NT2/D1 (cell line): ENCODE results near the gene PDK2.

ENCODE experiments used
- SUZ12 ChIP-seq: IDR thresholded peaks from 2 replicates; pipeline ENCODE4 v1.6.1; 2011; ENCODE audit not compliant: insufficient read length, insufficient read depth; ENCODE audit errors: extremely low read depth
- ZNF274 ChIP-seq: IDR thresholded peaks from 2 replicates; pipeline ENCODE4 v1.6.1; 2011; ENCODE audit warnings: mild to moderate bottlenecking, low read depth, low read length

DNA sequence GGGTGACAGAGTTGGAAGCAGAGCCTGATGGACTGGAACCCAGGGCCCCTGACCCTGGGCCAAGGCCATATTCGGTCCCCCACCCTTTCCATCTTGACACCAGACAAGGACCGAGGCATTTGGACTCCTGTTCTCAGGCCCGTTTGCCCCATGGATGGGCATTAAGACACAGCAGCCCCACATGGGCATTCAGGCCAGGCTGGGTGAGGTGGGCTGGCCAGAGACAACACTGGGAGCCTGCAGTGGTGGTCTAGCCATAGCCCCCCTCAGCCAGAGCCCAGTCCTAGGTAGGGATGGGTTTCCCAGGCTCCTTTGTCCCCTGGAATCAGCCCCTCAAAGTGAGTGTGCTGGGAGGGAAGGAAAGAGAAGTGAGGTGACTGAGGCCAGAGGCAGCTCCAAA, 1.6 kb downstream of the PDK2 start:
- TF ChIP-seq ZNF274 (no peak), SUZ12 (no peak)
